IMR-90 (cell line): ENCODE measurements around the gene CLSTN1. TPM values are rescaled to one million over a fixed set of nuclear protein-coding genes. Genes with fewer than 3 reads are reported as not detected.

Source experiments
- ATAC-seq: fragments of 200-7000 bp; cut with Tn5 transposase; 2 replicates; pipeline ENCODE4 v1.9.1; 2020; ENCODE audit warnings: low read depth, mild to moderate bottlenecking, moderate library complexity
- BruUV-seq: library from RNA; stranded (reverse); fragments of 400-500 nt; replicated peaks from 2 replicates; lab custom pipeline; 2021; lab: Mats Ljungman, UMichigan
- CTCF ChIA-PET: fragments of 300-600 bp; formaldehyde crosslinking; extraction: SDS; loops from one replicate; lab custom pipeline; 2021; ENCODE audit warnings: antibody characterized with exemption; lab: Yijun Ruan, JAX
- POLR2A ChIA-PET: fragments of 300-600 bp; sonication (Branson Sonifier 250); formaldehyde crosslinking; loops from one replicate; lab custom pipeline; 2022; ENCODE audit warnings: antibody characterized with exemption; ENCODE audit not compliant: unreplicated experiment; lab: Charles Lee
- DNase-seq: peaks from one replicate; pipeline ENCODE4 v3.0.0; 2013
- H2AFZ ChIP-seq: replicated peaks from 2 replicates; pipeline ENCODE3; 2013; ENCODE audit warnings: low read length, mild to moderate bottlenecking; ENCODE audit not compliant: poor library complexity
- H2AK5ac ChIP-seq: 2 replicates; pipeline ENCODE4 v1.6.1; 2013; ENCODE audit warnings: low read depth, low read length, inconsistent platforms
- H2AK9ac ChIP-seq: replicated peaks from 2 replicates; pipeline ENCODE3; 2013; ENCODE audit warnings: mild to moderate bottlenecking, low read depth, low read length, moderate library complexity; ENCODE audit not compliant: poor library complexity
- H2BK120ac ChIP-seq: 2 replicates; pipeline ENCODE4 v1.6.1; 2013; ENCODE audit warnings: low read depth, low read length, inconsistent platforms
- H2BK15ac ChIP-seq: 3 replicates; pipeline ENCODE4 v1.6.1; 2013; ENCODE audit warnings: low read depth, low read length, inconsistent platforms
- H2BK20ac ChIP-seq: 2 replicates; pipeline ENCODE4 v1.6.1; 2013; ENCODE audit warnings: low read depth, mild to moderate bottlenecking, inconsistent platforms, low read length, moderate library complexity
- H2BK5ac ChIP-seq: 2 replicates; pipeline ENCODE4 v1.6.1; 2013; ENCODE audit warnings: mild to moderate bottlenecking, low read depth, low read length, inconsistent platforms; ENCODE audit not compliant: poor library complexity, severe bottlenecking
- H3K14ac ChIP-seq: replicated peaks from 2 replicates; pipeline ENCODE4 v1.6.1; 2013; ENCODE audit warnings: low read depth, low read length, inconsistent platforms
- H3K18ac ChIP-seq: 2 replicates; pipeline ENCODE4 v1.6.1; 2013; ENCODE audit warnings: low read depth, low read length, control low read depth
- H3K23ac ChIP-seq: 2 replicates; pipeline ENCODE4 v1.6.1; 2013; ENCODE audit warnings: low read depth, low read length, inconsistent platforms
- H3K27ac ChIP-seq: 2 replicates; pipeline ENCODE4 v1.5.1; 2013; ENCODE audit warnings: mild to moderate bottlenecking, control low read depth, low read length; ENCODE audit not compliant: insufficient read depth
- H3K27me3 ChIP-seq: 2 replicates; pipeline ENCODE4 v1.6.1; 2013; ENCODE audit warnings: low read length; ENCODE audit not compliant: control insufficient read depth, insufficient read depth
- H3K36me3 ChIP-seq: 2 replicates; pipeline ENCODE4 v1.6.1; 2013; ENCODE audit warnings: low read length, mixed read lengths; ENCODE audit not compliant: control insufficient read depth, insufficient read depth
- H3K4ac ChIP-seq: 2 replicates; pipeline ENCODE4 v1.6.1; 2013; ENCODE audit warnings: low read depth, low read length, inconsistent platforms
- H3K4me1 ChIP-seq: 2 replicates; pipeline ENCODE4 v1.6.1; 2013; ENCODE audit warnings: low read length, mixed read lengths; ENCODE audit not compliant: control insufficient read depth, insufficient read depth
- H3K4me2 ChIP-seq: 2 replicates; pipeline ENCODE4 v1.6.1; 2013; ENCODE audit warnings: low read depth, mild to moderate bottlenecking, control low read depth, low read length, moderate library complexity
- H3K4me3 ChIP-seq: 2 replicates; pipeline ENCODE4 v1.5.1; 2013; ENCODE audit warnings: low read depth, mild to moderate bottlenecking, control low read depth, low read length, moderate library complexity; ENCODE audit not compliant: insufficient read depth
- H3K56ac ChIP-seq: 2 replicates; pipeline ENCODE4 v1.6.1; 2013; ENCODE audit warnings: low read length, inconsistent platforms; ENCODE audit not compliant: insufficient read depth; ENCODE audit errors: extremely low read depth
- H3K79me1 ChIP-seq, 2 experiments: 2 replicates each; pipeline ENCODE4 v1.6.1; 2013; ENCODE audit warnings: low read length in 2 of 2, inconsistent platforms in 1 of 2, low read depth in 1 of 2
- H3K9ac ChIP-seq: 2 replicates; pipeline ENCODE4 v1.6.1; 2013; ENCODE audit warnings: low read depth, low read length, control low read depth
- H3K9me1 ChIP-seq: 2 replicates; pipeline ENCODE4 v1.6.1; 2013; ENCODE audit warnings: low read length, inconsistent platforms; ENCODE audit not compliant: insufficient read depth
- H3K9me3 ChIP-seq: 2 replicates; pipeline ENCODE4 v1.6.1; 2013; ENCODE audit warnings: low read length; ENCODE audit not compliant: control insufficient read depth, insufficient read depth
- H4K20me1 ChIP-seq: 2 replicates; pipeline ENCODE4 v1.6.1; 2013; ENCODE audit warnings: low read length, inconsistent platforms; ENCODE audit not compliant: insufficient read depth
- H4K5ac ChIP-seq: 2 replicates; pipeline ENCODE4 v1.6.1; 2013; ENCODE audit warnings: mild to moderate bottlenecking, low read depth, low read length, control low read depth
- H4K8ac ChIP-seq, 2 experiments: 2 replicates each; pipeline ENCODE4 v1.6.1; 2013; ENCODE audit warnings: low read depth in 2 of 2, low read length in 2 of 2, control low read depth in 1 of 2, inconsistent platforms in 1 of 2
- H4K91ac ChIP-seq: 2 replicates; pipeline ENCODE4 v1.6.1; 2013; ENCODE audit warnings: low read depth, low read length, inconsistent platforms; ENCODE audit not compliant: insufficient read depth
- MAFK ChIP-seq: IDR thresholded peaks from 2 replicates; pipeline ENCODE4 v1.6.1; 2012; ENCODE audit warnings: low read depth, low read length, improper control_type of control experiment
- WGBS, 2 experiments: methylation state at CpG; one replicate each; pipeline versions ENCODE4 v1.1.5 to v1.1.7; 2013; ENCODE audit warnings: missing lambda C conversion rate in 2 of 2; ENCODE audit not compliant: insufficient read length in 1 of 2; ENCODE audit errors: extremely low coverage in 2 of 2; 5-methylcytosine and 5-hydroxymethylcytosine counted together
- dilution Hi-C: fragments of 300-500 bp; cut with HindIII; formaldehyde crosslinking; loops from one replicate; pipeline ENCODE4 v1.14.3; 2018; ENCODE audit warnings: low sequenced_read_pairs; ENCODE audit not compliant: unreplicated experiment
- in situ Hi-C: fragments of 300-500 bp; cut with MboI; formaldehyde crosslinking; loops from 3 replicates; pipeline ENCODE4 v1.14.3; 2019; ENCODE audit warnings: low sequenced_read_pairs, inconsistent platforms, mixed read lengths
- intact Hi-C: fragments of 100-400 bp; cut with micrococcal nuclease; formaldehyde crosslinking; loops from 2 replicates; pipeline ENCODE4 v1.10.0; 2022
- polyA plus RNA-seq, 3 experiments: library from polyadenylated mRNA; depleted of rRNA; stranded (reverse); fragments of >200 nt; gene quantifications; 2 replicates each; pipeline ENCODE4 v1.2.3, GENCODE V29; 2012; ENCODE audit warnings: low replicate concordance in 1 of 3
- total RNA-seq: library from RNA; depleted of rRNA; stranded (reverse); fragments of >200 nt; gene quantifications from 2 replicates; pipeline ENCODE4 v1.2.3, GENCODE V29; 2012

The CLSTN1 gene
- total and polyA plus RNA-seq, 2 of the 4 experiments (the other 2 are of a cell fraction): 30.1 to 72.2 TPM

DNA sequence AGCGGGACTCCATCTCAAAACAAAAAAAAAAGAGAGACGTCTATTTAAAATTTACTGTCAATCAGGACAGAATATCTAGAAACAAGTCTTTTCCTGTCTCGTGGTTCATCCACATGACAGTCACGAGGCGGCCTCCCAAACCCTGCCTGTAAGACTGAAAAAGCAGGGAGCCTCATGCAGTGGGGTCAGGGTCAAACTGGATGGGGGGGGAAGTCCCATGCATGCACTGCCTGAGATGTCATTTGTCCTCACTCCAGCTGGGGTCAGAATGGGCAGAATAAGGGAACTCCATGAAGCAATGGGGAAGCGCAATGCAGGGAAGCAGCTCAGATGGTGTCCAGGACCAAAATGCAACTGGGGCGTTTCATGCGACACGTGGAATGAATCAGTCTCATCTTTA lies 86.7 kb downstream of the CLSTN1 start:
- Histone ChIP-seq H3K4me3 (no peak overlapping the region), H4K8ac (no peak overlapping the region), H3K27ac (no peak overlapping the region), H3K4me2 (no peak overlapping the region), H3K9me3 (no peaks in the 10 kb centered on the region), H3K18ac (no peak overlapping the region), H2BK15ac (no peak overlapping the region), H3K23ac (no peak overlapping the region), H2AK9ac (no peak overlapping the region), H2AFZ (no peak overlapping the region), H3K36me3 (peaks cover 78% of the 10 kb centered on the region), H2BK120ac (no peak overlapping the region), H2BK5ac (no peak overlapping the region), H4K5ac (no peak overlapping the region), H3K79me1 (0 out of 4 replicates have a peak, but pooled peaks cover 0 to 6% of the 10 kb centered on the region in 2 experiments), H2BK20ac (no peak overlapping the region), H3K4ac (no peak overlapping the region), H4K91ac (no peak overlapping the region), H3K9me1 (no peaks in the 10 kb centered on the region; the same call in 1 of the 2 replicates), H3K56ac (no peak overlapping the region), H3K27me3 (no peaks in the 10 kb centered on the region), H3K14ac (no peak overlapping the region), H3K4me1 (no peaks in the 10 kb centered on the region), H2AK5ac (no peak overlapping the region), H3K9ac (no peak overlapping the region), H4K20me1 (peaks cover 4% of the 10 kb centered on the region; the same call in 1 of the 2 replicates)
- DNase-seq (no peak), ATAC-seq (no peak)
- dilution Hi-C loops: no loop called here
- WGBS, 2 experiments: 96% methylated on average over 5 of the region's 9 CpGs; no CpG with 5 or more reads in 1 of the 2 experiments
- ChIA-PET CTCF (no interaction called here), POLR2A (no interaction called here)
- no TSS peak for BruUV-seq
- intact Hi-C loops: no loop called here
- TF ChIP-seq MAFK: no peak
- in situ Hi-C loops: no loop called here
